GM21619 (cell line): Measurements from ENCODE around the gene BSND.
"Not testable (repeated sequence)": the region's sequence is repeated elsewhere in the genome, so short reads cannot be mapped to it uniquely, and the experiment has no call there.

Experiments used
- ATAC-seq: cut with Tn5 transposase; IDR thresholded peaks from one replicate; pipeline ENCODE4 v1.9.1; 2021; ENCODE audit not compliant: unreplicated experiment

Gene BSND

DNA sequence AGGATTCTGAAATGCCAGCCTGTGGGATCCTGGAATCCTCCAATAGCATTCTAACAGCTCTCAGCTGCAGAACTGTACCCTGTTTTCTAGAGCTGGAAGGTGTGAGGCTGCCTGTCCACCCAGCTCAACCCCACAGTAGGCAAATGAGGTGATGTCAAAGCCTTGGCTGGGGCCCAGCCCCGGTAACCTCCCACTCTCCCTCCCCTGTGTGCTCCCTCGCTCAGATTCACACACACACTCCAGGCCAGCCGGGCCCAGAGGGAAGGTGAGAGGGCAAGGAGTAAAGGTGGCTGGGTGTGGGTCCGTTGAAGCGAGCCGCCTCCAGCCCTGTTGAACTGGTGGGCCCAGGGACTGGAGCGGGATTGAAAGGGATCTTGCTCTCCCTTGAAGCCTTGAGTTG, at the start of gene BSND:
Gene BSND (plus strand): TSS at position 257 of the 400 bp plus-strand sequence. CDS start 254 bp downstream, outside the sequence.
- ATAC-seq, result no peak

DNA sequence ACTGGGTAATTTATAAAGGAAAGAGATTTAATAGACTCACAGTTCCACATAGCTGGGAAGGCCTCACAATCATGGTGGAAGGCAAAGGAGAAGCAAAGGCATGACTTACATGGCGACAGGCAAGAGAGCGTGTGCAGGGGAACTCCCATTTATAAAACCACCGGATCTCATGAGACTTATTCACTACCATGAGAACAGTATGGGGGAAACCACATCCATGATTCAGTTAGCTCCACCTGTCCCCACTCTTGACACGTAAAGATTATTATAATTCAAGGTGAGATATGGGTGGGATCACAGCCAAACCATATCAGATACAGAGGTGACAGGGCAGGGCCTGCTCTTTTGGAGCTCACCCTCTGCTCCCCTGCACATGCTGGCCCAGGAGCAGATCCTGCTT, 49.7 kb upstream of the BSND start:
- no peak for ATAC-seq

DNA sequence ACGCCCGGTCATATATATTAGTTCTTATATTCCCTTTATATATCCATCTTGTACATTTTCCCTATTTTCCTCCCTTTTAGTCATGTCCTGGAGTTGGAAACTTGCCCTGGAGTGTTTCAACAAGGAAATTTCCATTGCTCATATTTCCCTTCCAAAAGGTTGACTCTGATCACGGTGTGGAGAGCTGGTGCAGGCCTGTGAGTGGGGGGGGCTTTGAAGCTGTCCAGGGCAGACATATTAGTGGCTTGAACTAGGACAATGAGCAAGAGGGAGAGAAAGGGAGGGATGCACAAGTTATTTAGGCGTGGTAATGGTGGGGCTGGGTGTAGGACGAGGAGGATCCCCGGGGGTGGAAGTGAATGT, 48.7 kb upstream of the BSND start:
- no peak for ATAC-seq

DNA sequence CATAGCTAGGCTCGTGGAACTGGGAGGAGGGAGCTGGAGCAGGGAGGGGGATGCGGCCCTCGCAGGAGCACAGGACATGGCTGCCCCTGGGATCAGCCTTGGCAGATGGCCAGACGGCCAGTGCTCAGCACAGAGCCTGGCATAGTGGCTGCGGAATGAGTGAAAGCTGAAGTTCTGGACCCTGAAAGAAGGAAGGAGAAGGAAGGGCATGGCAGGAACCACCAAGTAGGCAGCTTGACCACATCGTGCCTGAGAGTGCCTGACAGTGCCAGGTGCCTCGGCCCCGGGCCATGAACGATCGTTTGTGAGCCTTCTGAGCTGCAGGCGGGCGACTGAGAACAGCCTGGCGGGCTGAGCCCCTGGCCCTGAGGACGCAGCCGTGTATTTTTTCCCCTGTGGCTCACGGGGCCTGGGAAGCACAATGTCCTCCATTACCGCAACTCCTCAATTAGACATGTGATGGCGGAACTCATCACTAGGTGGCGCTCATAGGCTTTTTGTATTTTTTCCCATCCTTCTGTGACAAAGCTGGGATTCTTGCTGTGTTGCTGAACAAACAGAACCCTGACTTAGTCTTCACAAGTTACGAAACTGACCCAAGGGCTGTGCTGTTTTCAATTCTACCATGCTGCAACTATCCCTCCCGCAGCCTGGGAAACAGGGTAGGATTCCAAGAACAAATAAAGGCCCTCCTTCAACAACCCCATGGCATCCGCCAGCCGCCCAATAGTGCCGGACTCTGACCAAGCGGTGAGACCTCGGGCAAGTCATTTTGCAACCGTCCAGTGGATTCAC, 48.2 kb upstream of the BSND start:
- ATAC-seq, result no peak

DNA sequence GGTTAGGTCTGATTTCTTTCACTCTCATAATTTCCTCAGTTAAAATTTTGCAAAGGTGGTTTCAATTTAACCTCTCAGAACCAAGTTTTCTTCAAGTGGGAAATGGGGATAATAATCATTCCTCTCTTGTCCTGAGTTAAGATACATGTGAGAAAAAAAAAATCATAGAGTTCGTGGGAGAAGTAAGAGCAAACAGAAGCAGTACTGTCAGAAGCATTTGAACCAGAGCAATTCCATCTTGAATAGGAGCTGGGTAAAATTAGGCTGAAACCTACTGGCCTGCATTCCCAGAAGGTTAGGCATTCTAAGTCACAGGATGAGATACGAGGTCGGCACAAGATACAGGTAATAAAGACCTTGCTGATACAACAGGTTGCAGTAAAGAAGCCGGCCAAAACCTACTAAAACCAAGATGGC, 46.9 kb upstream of the BSND start:
- ATAC-seq, result no peak

DNA sequence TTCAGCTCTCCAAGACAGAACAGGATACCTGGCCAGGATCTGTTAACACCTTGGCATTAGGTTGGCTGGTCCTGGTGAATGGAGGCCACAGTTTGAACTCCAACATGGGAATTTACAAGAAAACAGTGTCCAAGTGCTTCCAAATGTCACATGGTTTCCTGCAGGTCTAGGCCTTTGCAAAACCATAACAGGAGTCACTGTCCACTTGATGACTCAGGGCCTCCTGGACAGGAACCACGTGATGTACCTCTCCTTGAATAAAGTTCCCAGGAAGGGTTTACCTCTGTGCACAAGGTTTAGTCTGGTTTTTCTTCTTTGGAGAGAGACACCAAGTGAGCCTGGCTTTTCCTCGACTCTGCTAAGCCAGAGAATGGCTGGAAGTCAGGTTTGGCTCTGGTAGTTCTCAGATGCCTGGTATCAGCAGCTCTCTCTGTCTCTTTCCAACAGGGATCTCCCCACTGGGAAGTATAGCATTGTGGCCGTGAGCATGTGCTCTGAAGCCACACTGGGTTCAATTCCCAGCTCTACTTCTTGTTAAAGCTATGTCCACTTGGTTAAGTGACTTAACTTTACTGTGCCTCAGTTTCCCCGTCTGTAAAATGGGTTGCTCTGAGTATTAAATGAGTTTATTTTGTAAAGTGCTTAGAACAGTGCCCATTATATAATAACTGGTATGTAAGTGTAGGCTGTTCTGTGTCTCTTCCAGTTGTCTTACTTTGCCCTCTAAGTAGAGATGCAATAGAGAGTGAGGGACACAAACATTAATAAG, 45.6 kb upstream of the BSND start:
- ATAC-seq, result no peak

DNA sequence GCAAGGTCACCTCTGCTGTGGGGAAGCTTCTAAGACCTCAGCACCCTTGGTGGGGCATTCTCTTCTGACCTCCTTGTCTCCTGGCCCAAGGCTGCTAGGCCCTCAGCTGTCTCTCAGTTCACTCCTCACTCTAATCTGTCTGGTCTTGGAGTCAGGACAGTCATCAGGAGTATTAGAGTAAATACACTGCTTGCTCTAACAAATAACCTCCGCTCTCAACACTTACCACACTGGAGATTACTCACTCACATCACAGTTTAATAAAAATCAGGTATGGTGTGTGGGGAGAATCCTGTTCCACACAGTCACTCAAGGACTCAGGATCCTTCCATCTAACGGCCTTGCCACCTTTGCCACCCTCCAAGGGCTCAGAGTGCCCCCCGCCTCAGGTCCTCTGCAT, 44.9 kb upstream of the BSND start:
- ATAC-seq, result no peak

DNA sequence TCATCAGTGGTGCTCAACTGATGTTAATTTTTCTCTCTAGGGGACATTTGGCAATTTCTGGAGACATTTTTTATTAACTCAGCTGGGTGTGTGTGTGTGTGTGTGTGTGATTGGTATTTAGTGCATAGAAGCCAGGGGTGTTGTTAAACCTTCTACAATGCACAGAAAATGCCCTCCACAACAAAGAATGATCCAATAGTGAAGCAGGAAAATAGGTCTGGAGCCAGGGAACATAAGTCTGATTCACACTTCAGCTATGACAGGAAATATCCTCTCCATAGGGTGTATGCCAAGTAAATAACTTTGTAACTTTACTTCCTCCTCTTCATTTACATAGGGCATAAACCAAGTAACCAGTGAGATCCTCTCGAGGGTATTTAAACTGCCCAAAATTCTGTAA, 43.4 kb upstream of the BSND start:
- ATAC-seq, result no peak

DNA sequence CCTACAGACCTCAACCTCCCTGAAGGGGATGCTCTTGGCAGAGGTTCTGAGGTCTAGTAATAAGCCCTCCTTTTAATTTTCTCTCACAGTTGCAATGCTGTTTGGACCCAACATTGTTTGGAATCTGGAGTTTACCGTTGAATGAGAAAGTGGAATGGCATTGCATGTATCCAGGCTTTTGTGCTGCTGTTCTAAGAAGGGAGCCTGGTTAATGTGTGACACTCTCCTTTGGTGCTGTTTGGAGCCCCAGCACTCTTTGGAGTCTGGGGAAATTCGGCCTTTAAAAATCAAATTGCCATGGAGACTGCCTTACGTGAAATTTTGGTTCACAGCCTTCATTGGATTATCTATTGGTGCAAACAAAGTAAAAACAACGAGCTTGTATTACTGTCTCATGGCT, 42.0 kb upstream of the BSND start:
- no peak for ATAC-seq

DNA sequence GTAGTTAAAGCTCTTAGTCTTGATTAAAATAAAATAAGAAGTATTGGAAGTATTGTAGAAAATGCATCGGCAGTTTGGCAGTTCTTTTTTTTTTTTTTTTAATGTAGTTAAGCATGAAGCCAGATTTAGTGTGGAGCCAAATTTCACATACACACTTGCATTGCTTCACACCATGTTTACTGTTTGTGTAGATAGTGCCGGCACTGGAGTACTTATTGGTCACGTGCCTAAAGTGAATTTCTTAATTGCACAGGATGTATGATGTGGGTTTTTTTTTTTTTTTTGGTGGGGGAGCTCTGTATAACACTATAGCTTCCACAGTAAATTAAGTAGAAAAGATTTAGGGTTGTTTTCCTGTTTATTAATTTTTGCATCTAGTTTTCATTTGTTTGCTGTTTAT, 39.5 kb upstream of the BSND start:
- ATAC-seq, result no peak

DNA sequence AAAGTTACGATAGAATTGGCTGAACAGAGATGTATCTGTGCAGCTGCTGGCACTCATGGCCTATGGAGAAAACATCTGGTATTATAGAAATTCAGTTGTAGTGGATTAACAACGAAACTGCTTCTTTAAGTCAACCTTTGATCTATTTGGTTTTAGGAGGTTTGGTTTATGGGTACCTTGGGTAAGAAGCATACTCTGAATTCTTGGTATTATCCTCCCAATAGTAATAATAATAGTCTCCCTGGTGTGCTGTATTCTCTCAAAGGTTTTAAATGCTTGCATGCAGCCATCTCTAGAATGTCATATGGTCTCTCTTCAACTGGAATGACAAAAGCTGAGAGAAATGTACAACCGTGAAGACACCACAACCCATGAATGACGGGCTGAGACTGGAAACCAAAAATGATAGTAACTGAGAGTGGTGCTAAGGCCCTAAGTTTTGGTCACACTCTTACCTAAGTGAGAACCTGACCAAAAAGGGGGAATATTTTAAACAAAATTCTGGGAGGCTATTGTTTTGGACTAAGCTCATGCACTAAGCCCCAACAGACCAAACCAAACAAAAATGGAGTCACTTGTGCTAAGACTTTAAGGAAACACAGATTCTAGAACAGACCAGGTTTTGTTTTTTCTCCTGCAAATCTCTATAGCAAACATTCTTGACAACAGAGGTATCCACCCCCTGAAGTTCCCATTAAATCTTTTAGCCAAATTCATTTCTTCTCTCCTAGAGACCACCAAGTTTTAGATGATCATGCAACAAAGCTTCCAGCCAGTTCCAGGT, 35.9 kb upstream of the BSND start:
- ATAC-seq, result no peak

DNA sequence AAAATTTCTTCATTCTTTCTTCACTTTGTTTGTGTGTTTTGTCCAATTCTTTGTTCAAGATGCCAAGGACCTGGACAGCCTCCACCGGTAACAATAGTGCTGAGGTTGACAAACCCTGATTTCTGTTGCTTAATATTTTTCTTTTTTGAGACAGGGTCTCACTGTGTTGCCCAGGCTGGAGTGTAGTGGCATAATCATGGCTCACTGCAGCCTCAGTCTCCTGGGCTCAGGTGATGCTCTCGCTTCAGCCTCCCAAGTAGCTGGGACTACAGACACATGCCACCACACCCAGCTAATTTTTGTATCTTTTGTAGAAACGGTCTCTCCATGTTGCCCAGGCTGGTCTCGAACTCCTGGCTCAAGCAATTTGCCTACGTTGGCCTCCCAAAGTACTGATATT, 34.9 kb upstream of the BSND start:
- ATAC-seq, result not testable (repeated sequence)

DNA sequence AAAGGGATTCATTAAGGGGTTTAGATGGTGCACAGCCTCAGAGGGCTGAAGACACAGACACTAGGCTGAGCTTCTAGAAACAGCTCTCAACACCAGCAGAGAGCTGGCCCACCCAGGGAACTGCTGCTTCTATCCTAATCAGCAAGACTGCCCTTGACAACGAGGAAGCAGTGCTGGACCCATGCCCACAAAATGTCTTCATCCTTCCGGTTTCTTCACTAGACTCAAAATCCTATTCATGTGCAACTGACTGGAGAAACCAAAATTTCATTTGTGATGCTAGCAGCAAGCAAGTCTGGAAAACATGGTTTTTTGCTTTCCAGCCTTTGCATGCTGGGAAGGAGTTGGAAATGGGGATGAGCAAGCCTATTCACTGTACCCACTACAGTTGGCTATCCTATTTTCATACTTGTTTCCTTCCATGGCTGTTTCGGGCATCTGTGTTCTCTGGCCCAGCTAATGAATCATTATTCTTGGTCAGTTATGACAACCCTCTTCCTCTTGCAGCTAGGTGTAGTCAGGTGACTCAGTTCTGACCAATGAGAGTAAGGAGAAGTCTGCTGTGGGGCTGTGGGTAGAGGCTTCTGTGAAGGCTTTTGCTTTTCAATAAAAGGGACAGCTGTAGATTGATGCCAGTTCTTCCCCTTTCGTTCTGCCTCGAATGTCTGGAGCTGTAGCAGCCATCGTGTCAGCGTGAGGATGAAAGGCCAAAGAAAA, 33.0 kb upstream of the BSND start:
- ATAC-seq, result peak; percentile 92

DNA sequence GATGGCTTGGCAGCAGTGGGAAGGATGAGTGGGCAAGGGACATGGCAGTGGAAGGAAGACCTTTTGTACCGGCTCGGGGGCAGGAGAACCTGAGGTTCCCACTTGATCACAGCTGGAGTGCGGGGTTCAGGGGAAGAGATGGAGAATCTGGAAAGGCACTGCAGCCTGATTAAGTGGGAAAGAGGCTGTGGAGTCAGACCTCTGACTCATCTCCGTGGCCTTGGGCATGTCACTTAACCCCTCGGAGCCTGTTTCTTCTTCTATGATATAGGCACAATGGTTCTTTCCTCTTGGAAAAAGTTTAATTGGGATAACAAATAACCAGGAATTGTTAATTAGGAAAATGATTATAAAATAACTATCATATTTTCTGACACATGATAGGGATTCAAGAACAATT, 31.4 kb upstream of the BSND start:
- ATAC-seq, result no peak

DNA sequence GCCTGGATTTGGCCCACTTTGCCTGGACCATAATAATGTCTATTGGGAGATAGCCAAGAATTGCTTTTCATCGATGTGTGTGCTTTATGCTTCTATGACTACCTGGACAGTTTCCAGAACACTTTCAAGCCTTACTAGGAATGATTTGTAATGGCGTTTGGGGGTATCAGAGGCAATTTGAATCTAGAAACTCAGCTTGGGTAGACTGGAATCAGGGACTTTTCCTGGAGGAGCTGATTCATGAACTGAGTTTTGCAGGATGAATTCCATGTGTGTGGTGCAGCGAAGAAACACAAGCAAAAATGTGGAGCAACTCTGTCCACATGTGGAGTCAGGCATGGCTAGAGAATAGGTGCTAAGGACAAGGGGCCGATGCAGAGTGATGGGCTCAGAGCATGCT, 30.2 kb upstream of the BSND start:
- ATAC-seq, result no peak

DNA sequence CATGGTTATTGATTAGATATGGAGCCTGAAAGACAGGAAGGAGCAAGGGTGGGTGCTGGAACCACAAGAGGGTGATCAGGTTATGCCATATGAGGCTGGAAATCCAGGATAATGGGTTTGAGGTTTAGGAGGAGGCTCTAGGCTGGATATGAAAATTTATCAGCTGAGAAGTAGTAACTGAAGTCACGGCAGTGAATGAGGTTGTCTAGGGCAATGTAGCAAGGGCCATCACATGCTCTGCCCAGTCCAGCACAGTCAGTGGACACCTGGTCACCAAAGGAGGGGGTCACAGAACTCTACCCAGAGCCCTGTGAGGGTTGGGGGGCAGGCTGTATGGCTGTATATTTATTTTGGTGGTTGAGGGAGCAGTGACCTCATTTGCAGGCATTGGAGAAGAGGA, 28.9 kb upstream of the BSND start:
- ATAC-seq, result no peak

DNA sequence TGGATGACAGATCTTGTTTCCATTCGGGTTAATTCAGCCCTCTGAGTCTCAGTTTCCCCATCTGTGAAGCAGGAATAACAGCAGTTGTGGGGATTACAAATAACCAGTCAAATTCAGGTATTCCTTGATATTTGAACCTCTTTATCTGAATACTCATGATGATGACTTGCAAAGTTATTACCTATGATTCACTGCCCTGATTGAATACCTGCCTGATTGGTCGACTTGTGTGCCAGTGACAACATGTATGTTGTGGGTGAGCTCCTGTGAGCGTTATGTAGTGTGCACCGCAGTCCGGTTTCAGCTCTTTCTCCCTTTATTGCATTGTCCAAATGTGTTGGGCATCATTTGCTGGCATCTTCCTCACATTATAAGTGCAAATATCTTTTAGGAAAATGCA, 27.8 kb upstream of the BSND start:
- ATAC-seq, result peak; percentile 4

DNA sequence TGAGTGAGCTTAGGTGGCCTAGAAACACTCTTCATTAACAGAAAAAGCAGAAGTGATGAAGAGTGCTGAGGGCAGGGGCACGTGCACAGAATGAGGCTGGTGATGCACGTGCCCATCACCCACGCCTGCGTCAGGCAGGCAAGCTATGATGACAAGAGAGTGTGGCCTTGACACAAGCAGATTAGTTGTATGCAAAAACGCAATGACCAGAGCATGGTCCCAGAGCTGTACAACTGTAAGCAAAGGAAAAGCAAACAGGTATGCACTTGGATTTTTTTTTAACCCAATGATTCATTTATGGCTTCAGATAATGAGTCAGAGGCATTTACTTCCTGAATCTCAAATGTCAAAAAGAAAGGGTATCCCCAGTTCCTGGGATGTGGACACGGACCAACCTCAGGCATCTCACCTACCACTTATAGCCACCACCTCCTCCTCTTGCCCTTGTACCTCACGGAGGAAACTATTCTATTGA, 27.4 kb upstream of the BSND start:
- ATAC-seq, result peak; percentile 91

DNA sequence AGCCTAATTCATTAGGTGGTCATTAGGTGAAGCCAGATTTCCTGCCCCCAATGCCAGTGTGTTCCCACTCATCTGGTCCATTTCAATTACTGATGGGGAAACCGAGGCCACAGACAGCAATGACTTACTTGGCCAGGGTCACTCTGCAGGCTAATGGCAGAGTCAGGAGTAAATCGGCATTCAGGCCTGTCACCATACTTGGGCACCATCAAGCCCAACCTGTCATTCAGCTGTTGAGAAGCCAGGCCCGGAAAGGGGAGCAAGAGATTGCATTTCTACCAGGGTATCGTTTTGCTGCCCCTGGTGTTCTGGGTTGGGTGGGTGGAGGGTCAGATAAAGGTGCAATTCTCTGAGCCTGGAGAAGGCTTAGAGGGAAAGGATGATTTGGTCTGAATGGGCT, 26.3 kb upstream of the BSND start:
- ATAC-seq, result no peak

DNA sequence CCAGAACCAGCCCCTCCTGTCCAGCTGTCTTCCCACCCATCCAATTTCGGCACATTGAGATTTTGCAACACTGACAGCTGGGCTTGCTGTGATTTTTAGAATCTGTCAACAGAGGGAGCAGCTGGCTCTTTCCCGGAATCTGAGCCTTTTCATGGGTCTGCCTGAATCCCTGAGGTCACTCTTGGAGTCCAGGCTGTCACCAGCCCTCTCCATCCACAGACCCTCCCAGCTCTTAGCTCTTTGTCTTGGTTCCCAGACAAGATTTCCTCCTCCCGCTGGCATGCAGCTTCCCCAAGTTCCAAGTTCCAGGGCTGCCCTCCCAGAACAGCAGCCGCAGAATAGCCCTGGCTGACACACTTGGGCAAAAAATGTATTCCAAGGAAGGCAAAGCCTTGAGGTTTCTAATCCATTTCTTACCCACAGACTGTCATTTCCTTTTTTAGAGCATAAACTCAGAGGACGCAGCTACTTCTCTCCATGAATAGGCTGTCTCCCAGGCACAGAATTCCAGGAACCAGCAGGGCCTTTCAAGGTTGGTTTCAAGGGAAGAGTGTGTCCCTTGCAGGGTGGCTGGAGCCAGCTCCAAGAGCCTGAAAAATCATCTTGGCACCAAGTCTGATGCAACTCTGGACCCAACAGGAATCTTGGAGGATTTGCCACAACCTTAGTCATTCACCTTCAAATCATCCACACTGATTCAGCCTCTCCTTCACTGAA, 25.4 kb upstream of the BSND start:
- ATAC-seq, result no peak
